K562 (cell line): Measurements from ENCODE around the gene C2CD2. TPM values are rescaled to one million over a fixed set of nuclear protein-coding genes. Genes with fewer than 3 reads are reported as not detected.

ENCODE experiments used
- HLTF ChIP-seq: fragments of 450-650 bp; IDR thresholded peaks from 2 replicates; pipeline ENCODE4 v1.6.1; 2016
- IFI16 ChIP-seq: fragments of 250-450 bp; sonication (Bioruptor Pico); IDR thresholded peaks from 2 replicates; pipeline ENCODE4 v2.1.2; 2022; ENCODE audit warnings: mild to moderate bottlenecking, inconsistent platforms
- NR2F6 ChIP-seq: fragments of 450-650 bp; formaldehyde crosslinking; IDR thresholded peaks from 2 replicates; pipeline ENCODE4 v1.4.0; 2020; ENCODE audit warnings: mild to moderate bottlenecking
- ZNF124 ChIP-seq: sonication (generic); formaldehyde crosslinking; IDR thresholded peaks from 2 replicates; pipeline ENCODE4 v1.8.1; 2022; ENCODE audit warnings: missing genetic modification reagents
- polyA plus RNA-seq, 8 experiments: library from polyadenylated mRNA; depleted of rRNA in 4 of 8; stranded (reverse) in 5 of 8; unstranded in 3 of 8; fragments of >200 nt; fragmentation: Nextera tagmentation in 2 of 8; fragmentation: Illumina TruSeq in 1 of 8; extraction: Ambion mirVana in 2 of 8; extraction: Trizol in 1 of 8; gene quantifications; 2 replicates each; pipeline versions ENCODE4 v1.2.1 to v1.2.3, GENCODE V29; 2011 to 2014; ENCODE audit warnings: inconsistent platforms in 1 of 8, missing spikeins in 1 of 8
- total RNA-seq, 7 experiments: library from RNA; depleted of rRNA in 6 of 7; stranded (reverse); fragments of >200 nt in 6 of 7; fragmentation: Illumina TruSeq in 2 of 7; extraction: Trizol in 2 of 7; gene quantifications; 2 replicates each; pipeline versions ENCODE4 v1.2.1 to v1.2.3, GENCODE V29; 2011 to 2021; ENCODE audit warnings: low replicate concordance in 1 of 7
- TF ChIP-seq, protein P1 (sequence below), 2 experiments: fragments of 450-650 bp in 1 of 2; sonication (generic) in 1 of 2; formaldehyde crosslinking in 1 of 2; IDR thresholded peaks; 2 replicates each; pipeline versions ENCODE4 v1.7.1 to v1.9.0; 2016 to 2022; ENCODE audit warnings: inconsistent platforms in 1 of 2, mild to moderate bottlenecking in 1 of 2, missing genetic modification reagents in 1 of 2

C2CD2 gene
- total and polyA plus RNA-seq, 9 of the 15 experiments (the other 6 are each of a cell fraction or from before 2014, with no cell fraction given) = 1.3 to 21.6 (median 12.1) TPM

DNA sequence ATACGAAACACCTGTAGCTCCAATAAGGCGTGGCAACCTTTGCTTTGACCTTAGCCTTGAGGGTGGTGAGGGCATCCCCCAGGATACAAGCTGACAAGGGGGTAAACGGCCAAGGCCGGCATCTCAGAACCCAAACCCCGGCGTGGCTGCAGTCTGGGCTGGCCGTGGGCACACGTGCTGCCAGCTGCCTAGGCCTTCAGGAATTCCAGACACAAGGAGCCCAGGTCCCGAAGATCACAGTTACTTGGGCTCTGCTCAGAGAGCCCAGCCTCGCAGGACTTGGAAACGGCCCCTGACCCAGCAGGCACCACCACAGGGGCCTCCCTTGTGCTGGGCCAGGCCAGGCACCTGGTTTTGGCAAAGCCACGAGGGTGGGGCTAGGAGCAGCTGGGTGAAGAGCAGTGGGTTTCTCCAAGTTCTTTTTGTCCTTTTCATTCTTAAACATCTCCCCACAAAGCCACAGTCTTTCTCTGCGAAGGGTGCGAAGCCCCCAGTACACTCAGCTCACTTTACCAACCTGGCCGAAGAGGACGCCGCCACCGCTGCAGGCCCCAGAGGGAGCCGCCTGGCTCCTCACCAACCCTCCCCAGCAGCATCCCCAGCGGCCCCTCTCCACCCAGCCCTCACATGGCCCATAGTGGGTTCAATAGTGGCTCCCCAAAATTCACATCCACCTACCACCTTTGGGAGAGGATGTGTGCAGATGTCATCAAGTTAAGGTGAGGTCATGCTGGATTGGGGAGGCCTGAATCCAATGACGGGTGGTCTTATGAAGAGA lies 101.5 kb downstream of the C2CD2 start (continued):
- TF ChIP-seq, protein P1, sequence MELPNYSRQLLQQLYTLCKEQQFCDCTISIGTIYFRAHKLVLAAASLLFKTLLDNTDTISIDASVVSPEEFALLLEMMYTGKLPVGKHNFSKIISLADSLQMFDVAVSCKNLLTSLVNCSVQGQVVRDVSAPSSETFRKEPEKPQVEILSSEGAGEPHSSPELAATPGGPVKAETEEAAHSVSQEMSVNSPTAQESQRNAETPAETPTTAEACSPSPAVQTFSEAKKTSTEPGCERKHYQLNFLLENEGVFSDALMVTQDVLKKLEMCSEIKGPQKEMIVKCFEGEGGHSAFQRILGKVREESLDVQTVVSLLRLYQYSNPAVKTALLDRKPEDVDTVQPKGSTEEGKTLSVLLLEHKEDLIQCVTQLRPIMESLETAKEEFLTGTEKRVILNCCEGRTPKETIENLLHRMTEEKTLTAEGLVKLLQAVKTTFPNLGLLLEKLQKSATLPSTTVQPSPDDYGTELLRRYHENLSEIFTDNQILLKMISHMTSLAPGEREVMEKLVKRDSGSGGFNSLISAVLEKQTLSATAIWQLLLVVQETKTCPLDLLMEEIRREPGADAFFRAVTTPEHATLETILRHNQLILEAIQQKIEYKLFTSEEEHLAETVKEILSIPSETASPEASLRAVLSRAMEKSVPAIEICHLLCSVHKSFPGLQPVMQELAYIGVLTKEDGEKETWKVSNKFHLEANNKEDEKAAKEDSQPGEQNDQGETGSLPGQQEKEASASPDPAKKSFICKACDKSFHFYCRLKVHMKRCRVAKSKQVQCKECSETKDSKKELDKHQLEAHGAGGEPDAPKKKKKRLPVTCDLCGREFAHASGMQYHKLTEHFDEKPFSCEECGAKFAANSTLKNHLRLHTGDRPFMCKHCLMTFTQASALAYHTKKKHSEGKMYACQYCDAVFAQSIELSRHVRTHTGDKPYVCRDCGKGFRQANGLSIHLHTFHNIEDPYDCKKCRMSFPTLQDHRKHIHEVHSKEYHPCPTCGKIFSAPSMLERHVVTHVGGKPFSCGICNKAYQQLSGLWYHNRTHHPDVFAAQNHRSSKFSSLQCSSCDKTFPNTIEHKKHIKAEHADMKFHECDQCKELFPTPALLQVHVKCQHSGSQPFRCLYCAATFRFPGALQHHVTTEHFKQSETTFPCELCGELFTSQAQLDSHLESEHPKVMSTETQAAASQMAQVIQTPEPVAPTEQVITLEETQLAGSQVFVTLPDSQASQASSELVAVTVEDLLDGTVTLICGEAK (IDR thresholded peaks at IDR 0.05) = no peak
- TF ChIP-seq, protein P1 (CRISPR knock-in tag; IDR thresholded peaks at IDR 0.05) = no peak
- TF ChIP-seq ZNF124 (CRISPR knock-in tag) = no peak
- no peak for TF ChIP-seq HLTF
- TF ChIP-seq IFI16 (CRISPR knock-in tag) = no peak
- TF ChIP-seq NR2F6 (CRISPR knock-in tag) = no peak
